ENCODE data around the gene CTRB2.
"Not testable (repeated sequence)": the region's sequence is repeated elsewhere in the genome, so short reads cannot be mapped to it uniquely, and the experiment has no call there.

CTRB2 gene

DNA sequence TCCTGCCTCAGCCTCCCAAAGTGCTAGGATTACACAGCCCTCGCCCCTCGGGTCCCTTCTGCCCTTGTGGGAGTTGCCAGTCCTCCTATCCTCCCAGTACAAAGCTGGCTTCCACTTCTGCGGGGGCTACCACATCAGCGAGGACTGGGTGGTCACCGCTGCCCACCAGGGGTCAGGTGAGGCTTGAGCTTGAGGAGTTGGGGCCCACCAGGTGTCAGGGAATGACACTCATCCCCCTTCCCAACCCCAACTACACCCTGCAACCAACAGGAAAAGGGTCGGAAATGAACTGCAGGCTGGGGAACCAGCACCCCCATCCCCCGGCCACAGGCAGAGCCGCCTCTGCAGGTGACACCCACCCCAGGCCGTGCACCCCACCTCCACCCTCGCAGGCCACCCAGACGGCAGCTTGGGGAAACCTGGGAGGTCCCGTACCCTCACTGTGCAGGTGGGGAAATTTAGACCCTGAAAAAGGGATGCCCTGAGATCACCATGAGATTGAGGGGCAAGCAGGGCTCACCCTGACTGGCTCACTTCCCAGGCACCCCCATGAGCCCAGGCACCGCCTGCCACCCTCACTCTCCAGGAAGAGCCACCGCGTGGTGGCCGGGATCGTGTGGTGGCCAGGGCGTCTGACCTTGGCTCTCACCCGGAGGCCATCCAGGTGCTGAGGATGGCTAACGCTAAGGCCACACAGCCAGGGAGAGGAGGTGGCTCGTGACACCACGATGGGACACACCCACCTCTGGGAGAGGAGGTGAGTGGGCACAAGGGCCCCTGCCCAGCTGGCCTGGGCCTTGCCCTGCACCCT, 19.8 kb upstream of the CTRB2 start:
- DNase-seq: no peak

DNA sequence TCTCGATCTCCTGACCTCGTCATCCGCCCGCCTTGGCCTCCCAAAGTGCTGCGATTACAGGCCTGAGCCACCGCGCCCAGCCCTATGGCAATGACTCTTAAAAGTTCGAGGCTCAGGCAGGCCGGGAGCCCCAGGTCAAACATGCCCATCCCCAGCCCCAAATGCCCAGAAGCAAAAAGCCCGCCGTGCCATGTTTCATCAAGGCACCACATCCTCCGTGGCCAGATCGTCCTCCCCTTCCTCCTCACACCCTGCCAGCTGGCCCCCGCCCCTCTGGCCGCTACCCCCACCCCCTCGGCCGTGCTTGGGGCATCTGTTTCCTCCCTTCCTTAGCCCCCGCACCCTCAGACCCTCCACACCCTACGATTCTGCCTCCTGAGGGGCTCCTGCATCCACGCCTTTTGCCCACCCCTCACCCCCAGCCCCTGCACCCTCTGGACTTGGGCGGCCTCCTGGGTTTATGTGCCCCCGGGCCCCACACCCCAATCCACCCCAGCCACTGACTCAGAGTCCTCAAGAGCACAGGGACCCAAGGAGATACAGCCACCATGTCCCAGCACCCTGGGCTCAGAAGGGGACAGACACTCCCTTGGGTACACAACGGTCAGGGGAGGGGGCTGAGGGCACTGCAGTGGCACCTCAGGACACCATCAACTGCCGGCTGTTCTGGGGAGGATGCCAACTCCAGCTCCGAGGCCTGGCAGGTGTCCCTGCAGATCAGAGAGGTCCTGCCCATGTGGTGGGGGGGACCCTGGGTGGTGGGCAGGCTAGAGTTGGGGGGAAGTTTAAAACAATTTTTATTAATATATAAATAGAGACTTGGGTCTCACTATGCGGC, 18.9 kb upstream of the CTRB2 start:
- no peak for DNase-seq

- no peak for DNase-seq
These were observed 18.1 kb upstream of the CTRB2 start for GRCh38 chr16:75225092-75225491.

DNA sequence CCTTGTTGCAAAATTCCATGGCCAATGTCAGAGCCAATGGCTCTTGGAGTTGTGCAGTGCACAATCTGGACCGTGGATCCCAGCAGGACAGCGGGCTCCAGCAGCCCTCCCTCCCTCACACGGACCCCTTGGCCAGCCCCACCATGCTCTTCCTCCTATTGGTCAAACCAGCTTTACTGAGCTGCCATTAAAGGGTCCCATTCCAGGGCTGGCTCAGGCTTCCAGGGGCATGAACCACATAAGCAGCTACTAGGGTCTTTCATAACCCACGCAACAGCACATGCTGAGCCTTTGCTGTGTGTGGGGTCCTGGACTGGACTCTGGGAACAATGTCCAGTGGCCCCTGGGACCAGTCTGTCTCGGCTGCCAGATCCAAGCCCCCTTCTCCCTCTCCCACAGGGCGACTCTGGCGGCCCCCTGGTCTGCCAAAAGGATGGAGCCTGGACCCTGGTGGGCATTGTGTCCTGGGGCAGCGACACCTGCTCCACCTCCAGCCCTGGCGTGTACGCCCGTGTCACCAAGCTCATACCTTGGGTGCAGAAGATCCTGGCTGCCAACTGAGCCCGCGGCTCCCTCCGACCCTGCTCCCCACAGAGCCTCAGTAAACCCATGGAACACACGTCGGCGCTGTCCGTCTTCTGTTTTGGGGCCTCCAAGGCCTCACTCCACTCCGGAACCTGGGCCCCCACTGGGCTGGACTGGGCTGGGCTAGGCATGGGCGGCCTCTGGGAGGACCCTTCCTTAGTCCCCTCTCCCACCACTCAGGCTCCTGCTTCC, 17.5 kb upstream of the CTRB2 start:
- DNase-seq: no peak

DNA sequence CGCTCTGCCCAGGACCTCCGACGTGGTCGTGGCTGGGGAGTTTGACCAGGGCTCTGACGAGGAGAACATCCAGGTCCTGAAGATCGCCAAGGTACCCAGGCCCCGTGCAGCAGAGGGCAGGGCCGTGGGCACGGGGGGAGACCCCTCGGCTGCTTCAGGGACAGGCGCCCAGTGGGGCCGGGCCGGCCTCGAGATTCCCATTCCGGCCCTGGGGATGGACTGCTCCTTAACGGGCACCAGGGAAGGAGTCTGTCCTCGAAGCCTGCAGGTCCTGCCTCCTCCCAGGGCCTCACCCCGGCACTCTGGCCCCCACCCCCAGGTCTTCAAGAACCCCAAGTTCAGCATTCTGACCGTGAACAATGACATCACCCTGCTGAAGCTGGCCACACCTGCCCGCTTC, 16.2 kb upstream of the CTRB2 start:
- not testable (repeated sequence) for DNase-seq

- DNase-seq: no peak
These were observed 15.4 kb upstream of the CTRB2 start for GRCh38 chr16:75222271-75222783.

DNA sequence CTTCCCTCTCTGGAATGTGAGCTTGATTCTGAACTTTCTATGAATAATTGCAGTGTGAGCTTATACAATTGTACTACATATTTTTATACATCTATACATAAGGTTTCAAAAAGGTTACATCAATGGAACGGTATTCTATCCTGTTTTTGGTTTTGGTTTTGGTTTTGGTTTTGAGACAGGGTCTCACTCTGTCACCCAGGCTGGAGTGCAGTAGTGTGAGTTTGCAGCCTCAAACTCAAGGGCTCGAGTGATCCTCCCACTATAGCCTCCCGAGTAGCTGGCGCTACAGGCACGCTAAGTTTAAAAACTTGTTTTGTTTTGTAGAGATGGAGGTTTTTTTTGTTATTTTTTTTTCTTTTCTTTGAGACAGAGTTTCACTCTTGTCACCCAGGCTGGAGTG, 12.9 kb upstream of the CTRB2 start:
- DNase-seq: no peak

DNA sequence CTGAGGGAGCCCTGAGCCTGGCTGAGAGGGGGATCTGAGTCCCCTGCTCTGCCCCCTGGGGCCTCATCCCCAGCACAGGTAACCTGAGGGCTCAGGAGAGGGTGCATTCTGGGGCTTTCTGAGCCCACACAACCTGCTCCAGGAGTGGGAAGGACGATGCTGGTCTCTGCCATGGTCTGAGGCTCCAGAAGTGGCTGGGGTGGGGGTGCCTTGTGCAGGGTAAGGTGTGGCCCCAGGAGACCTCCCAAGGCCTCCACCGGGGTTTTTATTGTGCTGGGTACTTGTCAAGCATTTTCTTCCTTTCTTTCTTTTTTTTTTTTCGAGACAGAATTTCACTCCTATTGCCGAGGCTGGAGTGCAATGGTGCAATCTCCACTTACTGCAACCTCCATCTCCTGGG, 12.1 kb upstream of the CTRB2 start:
- DNase-seq: no peak

GRCh38 chr16:75218256-75219076, 11.5 kb upstream of the CTRB2 start, which contains the start of gene CTRB1:
CTRB1 (plus strand) TSS chr16:75218988; CDS start chr16:75219008, 20 bp downstream.
- no peak for DNase-seq

DNA sequence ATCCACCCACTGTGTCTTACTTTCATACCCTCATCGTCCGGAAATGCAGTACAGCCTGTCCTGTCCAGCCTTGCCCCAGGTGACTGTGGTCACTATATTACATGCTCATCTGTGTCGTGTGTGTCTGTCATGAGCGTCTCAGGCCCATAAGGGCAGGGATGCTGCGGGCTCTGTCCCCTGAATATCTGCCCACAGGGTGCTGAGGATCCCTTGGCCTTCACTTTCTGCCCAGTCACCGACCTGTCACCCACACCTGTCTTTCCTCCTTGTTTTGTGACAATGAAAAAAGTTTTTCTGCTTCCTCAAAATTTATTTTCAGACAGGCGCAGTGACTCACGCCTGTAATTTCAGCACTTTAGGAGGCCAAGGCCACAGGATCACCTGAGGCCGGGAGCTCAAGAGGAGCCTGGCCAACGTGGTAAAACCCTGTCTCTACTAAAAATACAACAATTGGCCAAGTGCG, 10.5 kb upstream of the CTRB2 start:
- no peak for DNase-seq

DNA sequence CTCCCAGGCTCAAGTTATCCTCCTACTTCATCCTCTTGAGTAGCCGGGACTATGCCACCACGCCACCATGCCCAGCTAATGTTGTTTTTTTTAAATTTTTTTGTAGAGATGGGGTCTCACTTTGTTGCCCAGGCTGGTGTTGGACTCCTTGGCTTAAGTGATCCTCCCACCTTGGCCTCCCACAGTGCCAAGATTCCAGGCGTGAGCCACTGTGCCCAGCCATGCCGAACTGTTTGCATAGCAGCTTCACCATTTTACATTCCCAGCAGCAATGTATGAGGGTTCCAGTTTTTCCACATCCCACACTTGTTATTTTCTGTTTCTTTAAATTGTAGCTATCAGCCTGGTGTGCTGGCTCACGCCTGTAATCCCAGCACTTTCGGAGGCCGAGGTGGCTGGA, 9.6 kb upstream of the CTRB2 start:
- DNase-seq: no peak

DNA sequence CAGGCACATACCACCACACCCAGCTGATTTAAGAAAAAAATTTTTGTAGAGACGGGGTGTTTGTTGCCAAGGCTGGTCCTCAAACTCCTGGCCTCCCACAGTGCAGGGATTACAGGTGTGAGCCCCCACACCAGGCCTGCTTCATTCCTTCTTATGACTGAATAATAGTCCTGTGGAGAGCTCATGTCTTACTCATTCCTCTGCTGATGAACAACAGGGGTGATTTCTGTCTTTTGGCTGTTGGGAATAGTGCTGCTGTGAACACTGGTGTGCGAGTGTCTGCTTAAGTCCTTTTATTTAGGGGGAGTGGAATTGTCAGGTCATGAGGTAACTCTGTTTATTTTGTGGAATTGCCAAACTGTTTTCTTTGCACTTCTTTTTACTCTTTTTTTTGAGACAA, 9.2 kb upstream of the CTRB2 start:
- DNase-seq: no peak

DNA sequence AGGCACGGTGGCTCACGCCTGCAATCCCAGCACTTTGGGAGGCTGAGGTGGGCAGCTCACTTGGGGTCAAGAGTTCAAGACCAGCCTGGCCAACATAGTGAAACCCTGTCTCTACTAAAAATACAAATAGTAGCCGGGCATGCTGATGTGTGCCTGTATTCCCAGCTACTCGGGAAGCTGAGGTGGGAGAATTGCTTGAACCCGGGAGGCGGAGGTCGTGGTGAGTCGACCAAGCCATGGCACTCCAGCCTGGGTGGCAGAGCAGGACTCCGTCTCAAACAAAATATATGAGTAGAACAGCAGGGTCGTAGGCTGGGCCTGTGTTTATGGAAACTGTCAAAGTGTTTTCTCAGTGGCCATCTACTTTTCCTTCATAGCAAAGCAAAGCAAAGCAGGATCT, 4.3 kb upstream of the CTRB2 start:
- DNase-seq: not testable (repeated sequence)

GRCh38 chr16:75209944-75210343, 3.0 kb upstream of the CTRB2 start:
- no peak for DNase-seq

DNA sequence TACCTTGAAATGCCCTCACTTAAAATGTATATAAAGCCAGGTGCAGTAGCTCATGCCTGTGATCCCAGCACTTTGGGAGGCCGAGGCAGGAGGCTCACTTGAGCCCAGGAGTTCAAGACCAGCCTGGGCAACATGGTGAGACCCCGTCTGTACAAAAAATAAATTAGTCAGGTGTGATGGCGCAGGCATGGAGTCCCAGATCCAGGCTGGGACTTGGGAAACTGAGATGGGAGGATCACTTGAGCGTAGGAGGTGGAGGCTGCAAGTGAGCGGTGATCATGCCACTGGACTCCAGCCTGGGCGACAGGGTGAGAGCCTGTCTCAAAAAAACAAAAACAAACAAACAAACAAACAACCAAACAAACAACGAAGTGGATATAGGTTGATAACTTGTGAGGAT, 2.6 kb upstream of the CTRB2 start:
- not testable (repeated sequence) for DNase-seq

- no peak for DNase-seq
These were observed 2.0 kb upstream of the CTRB2 start for GRCh38 chr16:75208861-75209505.

GRCh38 chr16:75208242-75208825, 1.4 kb upstream of the CTRB2 start:
- no peak for DNase-seq

- no peak for DNase-seq
These were observed 870 bp upstream of the CTRB2 start for GRCh38 chr16:75207831-75208230.

DNA sequence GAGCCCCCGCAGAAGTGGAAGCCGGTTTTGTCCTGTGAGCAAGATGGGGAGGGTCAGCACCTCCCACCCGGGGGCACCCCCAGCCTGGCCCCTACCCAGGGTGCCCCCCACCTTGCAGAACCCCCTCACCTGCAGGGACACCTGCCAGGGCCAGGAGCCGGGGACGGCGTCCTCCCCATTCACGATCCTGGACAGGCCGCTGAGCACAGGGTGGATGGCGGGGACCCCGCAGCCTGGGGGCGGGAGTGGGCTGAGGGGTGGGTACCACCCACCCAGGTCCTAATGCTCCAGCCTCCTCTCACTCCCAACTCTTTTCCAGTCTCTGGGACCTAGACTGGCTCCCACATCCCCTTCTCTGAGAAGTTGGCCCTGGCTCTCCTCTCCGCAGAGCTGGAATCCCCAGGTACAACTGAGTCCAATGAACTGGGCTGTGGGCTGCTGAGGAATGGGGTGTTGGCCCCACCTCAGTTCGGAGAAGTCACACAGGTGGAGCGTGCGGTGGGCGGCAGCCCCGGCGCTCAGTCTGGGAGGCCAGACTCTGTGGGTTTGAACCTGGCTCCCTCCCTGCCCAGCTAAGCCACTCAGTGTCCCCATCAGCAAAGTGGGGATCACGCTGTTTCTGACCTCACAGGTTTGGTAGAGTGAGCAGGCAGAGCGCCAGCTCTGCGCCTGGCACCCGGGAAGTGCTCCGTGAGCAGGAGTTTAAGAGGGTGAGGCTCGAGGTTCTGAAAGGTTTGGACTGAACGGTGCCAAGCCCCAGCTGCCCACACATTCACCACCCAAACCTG, 806 bp downstream of the CTRB2 start:
- not testable (repeated sequence) for DNase-seq

DNA sequence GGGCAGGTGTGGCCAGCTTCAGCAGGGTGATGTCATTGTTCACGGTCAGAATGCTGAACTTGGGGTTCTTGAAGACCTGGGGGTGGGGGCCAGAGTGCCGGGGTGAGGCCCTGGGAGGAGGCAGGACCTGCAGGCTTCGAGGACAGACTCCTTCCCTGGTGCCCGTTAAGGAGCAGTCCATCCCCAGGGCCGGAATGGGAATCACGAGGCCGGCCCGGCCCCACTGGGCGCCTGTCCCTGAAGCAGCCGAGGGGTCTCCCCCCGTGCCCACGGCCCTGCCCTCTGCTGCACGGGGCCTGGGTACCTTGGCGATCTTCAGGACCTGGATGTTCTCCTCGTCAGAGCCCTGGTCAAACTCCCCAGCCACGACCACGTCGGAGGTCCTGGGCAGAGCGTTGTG, 1.5 kb downstream of the CTRB2 start:
- not testable (repeated sequence) for DNase-seq
